Duodenal mucosa (tissue), 2 donors: ENCODE data around the gene AXIN2.
"Not testable (repeated sequence)": the region's sequence is repeated elsewhere in the genome, so short reads cannot be mapped to it uniquely, and the experiment has no call there.

ENCODE experiments used
- H3K27ac ChIP-seq: one replicate; pipeline ENCODE4 v1.7.0; 2013; ENCODE audit warnings: low read depth, low read length
- H3K27me3 ChIP-seq, 2 donors: one replicate each; pipeline ENCODE4 v1.7.0; 2013; ENCODE audit warnings: low read length in 2 of 2, control low read depth in 1 of 2; ENCODE audit not compliant: insufficient read depth in 2 of 2, control insufficient read depth in 1 of 2
- H3K36me3 ChIP-seq, 2 donors: one replicate each; pipeline ENCODE4 v1.7.0; 2013; ENCODE audit warnings: low read length in 2 of 2, control low read depth in 1 of 2; ENCODE audit not compliant: insufficient read depth in 2 of 2, control insufficient read depth in 1 of 2
- H3K4me1 ChIP-seq, 2 donors: one replicate each; pipeline ENCODE4 v1.7.0; 2013; ENCODE audit warnings: low read length in 2 of 2, control low read depth in 1 of 2; ENCODE audit not compliant: insufficient read depth in 2 of 2, control insufficient read depth in 1 of 2
- H3K4me3 ChIP-seq, 2 donors: one replicate each; pipeline ENCODE4 v1.7.0; 2013; ENCODE audit warnings: low read length in 2 of 2, low read depth in 1 of 2
- H3K9ac ChIP-seq, 2 donors: one replicate each; pipeline ENCODE4 v1.7.0; 2013; ENCODE audit warnings: low read length in 2 of 2, low read depth in 1 of 2
- H3K9me3 ChIP-seq, 2 donors: one replicate each; pipeline ENCODE4 v1.7.0; 2013; ENCODE audit warnings: low read length in 2 of 2, control low read depth in 1 of 2; ENCODE audit not compliant: control insufficient read depth in 1 of 2

The AXIN2 gene

GRCh38 chr17:65529761-65530522, 31.5 kb downstream of the AXIN2 start:
- Histone ChIP-seq H3K27me3 (no peaks in the 10 kb centered on the region), H3K9ac (no peak overlapping the region), H3K9me3 (no peaks in the 10 kb centered on the region), H3K4me3 (no peak overlapping the region), H3K4me1 (peaks cover 24 to 33% of the 10 kb centered on the region in 2 donors), H3K36me3 (peaks cover 2 to 18% of the 10 kb centered on the region in 2 donors), H3K27ac (no peak overlapping the region)

DNA sequence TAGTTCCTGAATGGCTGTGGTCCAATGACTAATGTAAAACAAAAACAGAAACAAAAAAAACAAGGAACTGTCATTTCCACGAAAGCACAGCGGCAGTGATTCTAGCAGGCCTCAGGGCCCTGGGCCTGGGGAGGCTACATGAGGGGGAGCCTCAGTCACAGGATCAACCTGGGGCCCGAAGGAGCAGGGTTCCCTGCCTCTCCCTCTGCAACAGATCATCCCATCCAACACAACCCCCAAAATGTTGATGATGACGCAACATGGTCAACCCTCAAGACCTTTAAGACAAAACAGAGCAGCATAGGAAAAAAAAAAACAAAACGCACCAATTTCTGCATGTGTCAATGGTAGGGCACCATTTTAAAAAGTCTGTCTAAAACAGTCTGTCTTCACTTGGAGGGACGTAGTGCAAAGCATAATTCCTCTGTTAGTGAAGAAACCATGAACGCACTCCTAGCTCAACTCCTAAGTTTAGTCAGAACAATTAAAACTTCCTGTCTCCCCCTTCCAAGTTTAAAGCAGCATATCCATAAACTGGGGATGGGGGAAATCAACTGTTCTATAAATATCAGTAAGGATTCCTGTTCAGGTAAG, 32.3 kb downstream of the AXIN2 start:
- H3K27me3 ChIP-seq, result no peaks in the 10 kb centered on the region
- no peak overlapping the region for H3K9ac ChIP-seq
- peaks cover 30 to 40% of the 10 kb centered on the region in 2 donors for H3K4me1 ChIP-seq
- H3K36me3 ChIP-seq, result peaks cover 2 to 13% of the 10 kb centered on the region in 2 donors
- no peaks in the 10 kb centered on the region for H3K9me3 ChIP-seq
- H3K27ac ChIP-seq, result no peak overlapping the region
- no peak overlapping the region for H3K4me3 ChIP-seq

GRCh38 chr17:65527857-65528591, 33.4 kb downstream of the AXIN2 start:
- no peak overlapping the region for H3K9ac ChIP-seq
- no peaks in the 10 kb centered on the region for H3K27me3 ChIP-seq
- no peaks in the 10 kb centered on the region for H3K9me3 ChIP-seq
- H3K4me1 ChIP-seq, result peaks cover 33 to 43% of the 10 kb centered on the region in 2 donors
- no peak overlapping the region for H3K27ac ChIP-seq
- H3K4me3 ChIP-seq, result no peak overlapping the region
- H3K36me3 ChIP-seq, result peaks cover 2 to 4% of the 10 kb centered on the region in 2 donors

- Histone ChIP-seq H3K9ac (no peak overlapping the region), H3K36me3 (peaks cover 2 to 3% of the 10 kb centered on the region in 2 donors), H3K27ac (no peak overlapping the region), H3K27me3 (no peaks in the 10 kb centered on the region), H3K4me1 (peaks cover 29 to 37% of the 10 kb centered on the region in 2 donors), H3K4me3 (no peak overlapping the region), H3K9me3 (no peaks in the 10 kb centered on the region)
Observed at GRCh38 chr17:65527381-65527780, 34.1 kb downstream of the AXIN2 start.

DNA sequence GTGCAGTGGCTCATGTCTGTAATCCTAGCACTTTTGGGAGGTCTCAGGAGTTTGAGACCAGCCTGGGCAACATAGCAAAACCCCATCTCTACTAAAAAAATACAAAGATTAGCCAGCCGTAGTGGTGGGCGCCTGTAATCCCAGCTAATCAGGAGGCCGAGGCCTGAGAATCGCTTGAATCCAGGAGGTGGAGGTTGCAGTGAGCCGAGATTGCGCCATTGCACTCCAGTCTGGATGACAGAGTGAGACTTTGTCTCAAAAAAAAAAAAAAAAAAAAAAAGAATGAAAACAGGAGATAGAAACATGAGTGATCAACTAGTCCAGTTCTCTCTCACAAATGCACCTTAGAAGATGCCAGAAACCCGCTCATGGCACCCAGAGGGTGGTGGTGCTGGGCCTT, 34.6 kb downstream of the AXIN2 start:
- H3K9ac ChIP-seq, H3K9me3 ChIP-seq, H3K36me3 ChIP-seq, H3K27ac ChIP-seq, H3K27me3 ChIP-seq, H3K4me3 ChIP-seq: not testable (repeated sequence)
- H3K4me1 ChIP-seq, result peaks cover 24 to 32% of the 10 kb centered on the region in 2 donors

- H3K27ac ChIP-seq, result no peak overlapping the region
- no peak overlapping the region for H3K9ac ChIP-seq
Observed at GRCh38 chr17:65523853-65524664, 37.4 kb downstream of the AXIN2 start.

DNA sequence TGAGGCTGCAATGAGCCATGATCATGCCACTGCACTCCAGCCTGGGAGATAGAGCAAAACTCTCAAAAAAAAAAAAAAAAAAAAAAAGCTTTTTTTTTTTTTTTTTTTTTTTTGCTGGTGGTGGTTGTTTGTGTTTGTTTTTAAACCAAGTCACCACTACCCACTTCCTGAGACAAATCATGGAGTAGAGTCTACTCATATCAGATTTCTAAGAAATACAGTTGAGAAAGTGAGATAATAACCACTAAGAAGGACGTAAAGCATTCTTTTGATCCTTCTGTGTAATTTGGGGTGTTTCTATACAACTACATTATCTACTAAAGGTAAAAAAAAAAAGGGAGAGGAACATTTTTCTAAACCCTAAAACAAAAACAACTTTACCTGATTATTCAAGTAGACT, 38.0 kb downstream of the AXIN2 start:
- Histone ChIP-seq H3K4me1 (peaks cover 9 to 12% of the 10 kb centered on the region in 2 donors), H3K27ac (no peak overlapping the region), H3K9me3 (no peaks in the 10 kb centered on the region), H3K4me3 (no peak overlapping the region), H3K9ac (no peak overlapping the region), H3K36me3 (no peaks in the 10 kb centered on the region), H3K27me3 (no peaks in the 10 kb centered on the region)

More at GRCh38 chr17:65523853-65524664, 37.4 kb downstream of the AXIN2 start:
- H3K4me1 ChIP-seq, result peaks cover 9 to 12% of the 10 kb centered on the region in 2 donors
- H3K9me3 ChIP-seq, result no peaks in the 10 kb centered on the region
- H3K36me3 ChIP-seq, result no peaks in the 10 kb centered on the region
- peak overlapping the region; percentile 5 to 51 for H3K4me3 ChIP-seq
- H3K27me3 ChIP-seq, result no peaks in the 10 kb centered on the region

DNA sequence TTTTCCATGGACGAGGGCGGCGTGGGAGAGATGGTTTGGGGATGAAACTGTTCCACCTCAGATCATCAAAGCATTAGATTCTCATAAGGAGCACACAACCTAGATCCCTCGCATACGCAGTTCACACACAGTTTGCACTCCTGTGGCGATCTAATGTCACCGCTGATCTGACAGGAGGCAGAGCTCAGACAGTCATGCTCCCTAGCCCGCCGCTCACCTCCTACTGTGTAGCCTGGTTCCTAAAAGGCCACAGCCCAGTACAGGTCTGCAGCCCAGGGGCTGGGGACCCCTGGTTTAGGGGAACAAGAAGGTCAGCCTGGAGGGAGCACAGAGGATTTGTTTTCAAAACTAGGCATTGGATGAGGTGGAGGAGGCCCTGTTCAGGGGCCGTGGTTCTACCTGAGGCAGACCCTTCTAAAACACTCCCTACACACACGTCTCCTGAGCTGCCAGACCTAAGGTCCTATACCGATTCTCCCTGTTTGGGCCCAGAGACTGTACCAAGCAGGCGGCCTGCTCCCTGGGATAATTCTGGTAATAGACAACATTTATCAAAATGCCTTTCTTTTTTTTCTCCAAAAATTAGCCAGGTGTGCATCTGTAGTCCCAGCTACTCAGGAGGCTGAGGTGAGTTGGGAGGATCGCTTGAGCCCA, 38.6 kb downstream of the AXIN2 start:
- Histone ChIP-seq H3K36me3 (no peaks in the 10 kb centered on the region), H3K9me3 (no peaks in the 10 kb centered on the region), H3K27me3 (no peaks in the 10 kb centered on the region), H3K27ac (no peak overlapping the region), H3K9ac (no peak overlapping the region), H3K4me1 (peaks cover 9 to 12% of the 10 kb centered on the region in 2 donors), H3K4me3 (no peak overlapping the region)

DNA sequence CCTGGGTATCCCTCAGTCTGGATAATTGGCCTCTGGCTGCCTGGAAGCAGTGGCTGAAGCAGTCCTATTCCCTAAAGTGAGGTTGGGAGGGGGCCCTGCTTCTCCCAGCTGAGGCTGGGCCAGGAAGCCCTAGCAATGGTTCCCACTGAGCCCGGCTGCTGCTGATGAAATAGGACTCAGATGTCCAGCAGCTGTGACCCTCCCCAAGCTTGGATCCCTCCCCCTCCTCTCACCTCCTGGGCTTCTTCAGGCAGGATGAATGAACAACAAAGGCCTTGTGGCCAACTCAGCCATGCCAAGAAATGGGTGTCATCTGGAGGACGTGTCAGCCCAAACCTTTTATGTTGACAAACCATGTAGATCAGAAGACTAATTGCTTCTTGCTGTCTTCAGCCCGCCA, 42.0 kb downstream of the AXIN2 start:
- Histone ChIP-seq H3K9ac (no peak overlapping the region), H3K27ac (no peak overlapping the region), H3K4me1 (peaks cover 6 to 9% of the 10 kb centered on the region in 2 donors), H3K4me3 (no peak overlapping the region), H3K27me3 (no peaks in the 10 kb centered on the region), H3K36me3 (no peaks in the 10 kb centered on the region), H3K9me3 (no peaks in the 10 kb centered on the region)
